GM18868 (cell line): ENCODE data around the gene MAP3K13.

Experiments used
- ATAC-seq: cut with Tn5 transposase; IDR thresholded peaks from one replicate; pipeline ENCODE4 v1.9.1; 2021; ENCODE audit warnings: mild to moderate bottlenecking, moderate library complexity; ENCODE audit not compliant: unreplicated experiment

The MAP3K13 gene

GRCh38 chr3:185498503-185499396 lies 135.8 kb downstream of the MAP3K13 start, which contains the start of gene TMEM41A:
Gene TMEM41A (minus strand): TSS chr3:185499035. CDS start chr3:185498961, 74 bp downstream.
- ATAC-seq: peak; percentile 97

GRCh38 chr3:185502987-185503386 lies 140.1 kb downstream of the MAP3K13 start:
- no peak for ATAC-seq

GRCh38 chr3:185503521-185503920 lies 140.6 kb downstream of the MAP3K13 start:
- ATAC-seq: no peak

- ATAC-seq: no peak
Observed at GRCh38 chr3:185504636-185505035, 141.7 kb downstream of the MAP3K13 start.

GRCh38 chr3:185507883-185508282 lies 144.9 kb downstream of the MAP3K13 start:
- ATAC-seq: no peak

GRCh38 chr3:185508335-185508991 lies 145.5 kb downstream of the MAP3K13 start:
- ATAC-seq: no peak

GRCh38 chr3:185511711-185512110 lies 148.8 kb downstream of the MAP3K13 start:
- no peak for ATAC-seq

- no peak for ATAC-seq
Observed at GRCh38 chr3:185517387-185518130, 154.6 kb downstream of the MAP3K13 start.

- ATAC-seq: no peak
Observed at GRCh38 chr3:185519021-185519420, 156.1 kb downstream of the MAP3K13 start.

GRCh38 chr3:185521349-185522138 lies 158.6 kb downstream of the MAP3K13 start:
- no peak for ATAC-seq

GRCh38 chr3:185526349-185526951 lies 163.5 kb downstream of the MAP3K13 start:
- ATAC-seq: no peak

- no peak for ATAC-seq
Observed at GRCh38 chr3:185527364-185527763, 164.4 kb downstream of the MAP3K13 start.

- no peak for ATAC-seq
Observed at GRCh38 chr3:185528532-185528931, 165.6 kb downstream of the MAP3K13 start.

- no peak for ATAC-seq
Observed at GRCh38 chr3:185530856-185531255, 167.9 kb downstream of the MAP3K13 start.

GRCh38 chr3:185532901-185533300 lies 170.0 kb downstream of the MAP3K13 start:
- no peak for ATAC-seq

- no peak for ATAC-seq
Observed at GRCh38 chr3:185534511-185534910, 171.6 kb downstream of the MAP3K13 start.

- peak; percentile 98 for ATAC-seq
Observed at GRCh38 chr3:185537369-185537970, 174.5 kb downstream of the MAP3K13 start.
